ENCODE measurements around the gene GLCE. TPM values are rescaled to one million over a fixed set of nuclear protein-coding genes. Genes with fewer than 3 reads are reported as not detected.

Gene GLCE
- total RNA-seq, 1 experiment from 2014 or later: 12.5 TPM

DNA sequence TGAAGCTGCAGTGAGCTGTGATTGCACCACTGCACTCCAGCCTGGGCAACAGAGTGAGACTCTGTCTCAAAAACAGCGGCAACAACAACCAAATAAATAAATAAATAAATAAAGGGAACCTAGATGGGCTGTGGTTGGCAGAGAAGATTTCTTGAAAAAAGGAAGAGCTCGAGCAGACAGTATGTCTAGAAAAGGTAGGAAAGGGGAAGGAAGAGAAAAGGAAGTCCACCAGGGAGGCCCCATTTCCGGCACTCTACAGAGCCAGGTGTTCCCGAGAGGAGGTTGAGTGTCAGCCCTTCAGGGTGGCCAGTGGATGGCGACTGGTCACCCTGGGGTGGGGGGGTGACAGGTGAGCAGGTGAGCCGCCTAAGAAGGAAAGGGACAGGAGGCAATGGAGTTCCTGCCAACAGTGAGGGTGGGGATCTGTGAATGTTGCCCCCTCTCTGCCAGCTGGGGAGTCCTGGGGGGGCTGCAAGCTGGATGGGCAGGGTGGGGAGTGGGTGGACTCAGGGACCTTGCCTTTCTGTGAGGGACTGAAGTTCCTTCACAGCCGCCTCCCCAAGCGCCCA, 153.1 kb downstream of the GLCE start (continued):
- TF ChIP-seq, protein P1, sequence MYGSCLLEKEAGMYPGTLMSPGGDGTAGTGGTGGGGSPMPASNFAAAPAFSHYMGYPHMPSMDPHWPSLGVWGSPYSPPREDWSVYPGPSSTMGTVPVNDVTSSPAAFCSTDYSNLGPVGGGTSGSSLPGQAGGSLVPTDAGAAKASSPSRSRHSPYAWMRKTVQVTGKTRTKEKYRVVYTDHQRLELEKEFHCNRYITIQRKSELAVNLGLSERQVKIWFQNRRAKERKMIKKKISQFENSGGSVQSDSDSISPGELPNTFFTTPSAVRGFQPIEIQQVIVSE (CRISPR knock-in tag; IDR thresholded peaks at IDR 0.05; ENCODE audit: borderline replicate concordance): no peak

DNA sequence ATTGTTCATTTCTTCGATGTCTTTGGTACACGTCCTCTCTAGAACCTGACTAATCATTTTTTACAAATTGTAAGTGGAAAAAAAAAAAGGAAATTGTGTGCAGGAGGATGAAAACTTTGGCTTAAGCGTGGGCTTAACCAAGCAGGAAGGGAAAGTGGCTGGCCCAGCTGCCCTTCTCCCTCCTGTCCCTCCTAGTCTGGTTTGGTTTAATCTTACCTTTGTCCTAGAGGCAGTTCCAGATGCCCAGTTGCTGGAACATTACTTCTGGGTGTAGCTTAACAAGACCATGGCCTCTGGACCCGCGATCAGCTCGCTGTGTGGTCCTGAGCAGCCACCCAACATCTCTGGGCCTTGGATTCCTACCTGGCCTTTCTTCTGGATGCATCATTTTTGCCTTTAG, 153.7 kb downstream of the GLCE start:
- ChIA-PET CTCF (no interaction called here), POLR2A (no interaction called here)

More for the DNA sequence above, 153.7 kb downstream of the GLCE start:
- DNase-seq (ENCODE audit: low spot score) (no peak), ATAC-seq (no peak)
- Mint-ChIP-seq H3K9me3 (no peaks in the 10 kb centered on the region), H3K36me3 (no peaks in the 10 kb centered on the region), H3K4me1 (peaks cover 21% of the 10 kb centered on the region), H3K4me3 (no peak overlapping the region), H3K27me3 (ENCODE audit: low read depth) (no peaks in the 10 kb centered on the region), H3K27ac (no peak overlapping the region)
- TF ChIP-seq CREM (CRISPR knock-in tag; IDR thresholded peaks at IDR 0.05) (no peak), FOXK1 (CRISPR knock-in tag; IDR thresholded peaks at IDR 0.05) (no peak), FOXP1 (CRISPR knock-in tag; IDR thresholded peaks at IDR 0.05; ENCODE audit: borderline replicate concordance) (no peak), NR3C1 (CRISPR knock-in tag; conservative IDR thresholded peaks at IDR 0.05; ENCODE audit: low read depth) (no peak), NFYB (CRISPR knock-in tag; conservative IDR thresholded peaks at IDR 0.05; ENCODE audit: low read depth) (no peak)
- TF ChIP-seq, protein P2, sequence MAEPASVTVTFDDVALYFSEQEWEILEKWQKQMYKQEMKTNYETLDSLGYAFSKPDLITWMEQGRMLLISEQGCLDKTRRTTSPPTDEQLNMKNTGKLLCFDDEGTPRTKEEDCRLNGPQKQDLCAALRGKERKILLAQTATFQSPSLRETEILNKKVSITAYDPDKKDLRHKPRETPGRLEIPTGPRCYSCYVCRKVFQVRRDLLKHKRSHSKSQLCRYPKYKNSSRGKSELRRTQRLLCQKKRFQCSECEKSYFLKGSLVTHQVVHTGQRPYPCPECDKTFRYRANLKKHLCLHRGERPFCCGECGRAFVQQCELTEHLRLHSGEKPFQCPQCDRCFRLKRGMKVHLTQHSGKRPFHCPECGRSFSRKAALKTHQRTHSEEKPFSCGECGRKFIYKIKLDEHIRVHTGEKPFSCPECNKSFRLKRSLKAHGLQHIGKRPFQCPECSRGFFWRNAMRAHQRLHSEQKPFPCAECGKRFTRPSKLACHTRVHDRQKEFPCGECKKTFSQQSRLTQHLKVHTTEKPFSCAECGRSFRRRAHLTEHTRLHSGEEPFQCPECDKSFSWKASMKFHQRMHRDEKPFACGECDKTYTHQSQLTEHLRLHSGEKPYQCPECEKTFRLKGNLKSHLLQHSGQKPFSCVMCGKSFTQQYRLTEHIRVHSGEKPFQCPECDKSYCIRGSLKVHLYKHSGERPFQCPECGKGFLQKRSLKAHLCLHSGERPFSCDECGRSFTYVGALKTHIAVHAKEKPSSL (CRISPR knock-in tag; conservative IDR thresholded peaks at IDR 0.05): no peak
- TF ChIP-seq, protein P3, sequence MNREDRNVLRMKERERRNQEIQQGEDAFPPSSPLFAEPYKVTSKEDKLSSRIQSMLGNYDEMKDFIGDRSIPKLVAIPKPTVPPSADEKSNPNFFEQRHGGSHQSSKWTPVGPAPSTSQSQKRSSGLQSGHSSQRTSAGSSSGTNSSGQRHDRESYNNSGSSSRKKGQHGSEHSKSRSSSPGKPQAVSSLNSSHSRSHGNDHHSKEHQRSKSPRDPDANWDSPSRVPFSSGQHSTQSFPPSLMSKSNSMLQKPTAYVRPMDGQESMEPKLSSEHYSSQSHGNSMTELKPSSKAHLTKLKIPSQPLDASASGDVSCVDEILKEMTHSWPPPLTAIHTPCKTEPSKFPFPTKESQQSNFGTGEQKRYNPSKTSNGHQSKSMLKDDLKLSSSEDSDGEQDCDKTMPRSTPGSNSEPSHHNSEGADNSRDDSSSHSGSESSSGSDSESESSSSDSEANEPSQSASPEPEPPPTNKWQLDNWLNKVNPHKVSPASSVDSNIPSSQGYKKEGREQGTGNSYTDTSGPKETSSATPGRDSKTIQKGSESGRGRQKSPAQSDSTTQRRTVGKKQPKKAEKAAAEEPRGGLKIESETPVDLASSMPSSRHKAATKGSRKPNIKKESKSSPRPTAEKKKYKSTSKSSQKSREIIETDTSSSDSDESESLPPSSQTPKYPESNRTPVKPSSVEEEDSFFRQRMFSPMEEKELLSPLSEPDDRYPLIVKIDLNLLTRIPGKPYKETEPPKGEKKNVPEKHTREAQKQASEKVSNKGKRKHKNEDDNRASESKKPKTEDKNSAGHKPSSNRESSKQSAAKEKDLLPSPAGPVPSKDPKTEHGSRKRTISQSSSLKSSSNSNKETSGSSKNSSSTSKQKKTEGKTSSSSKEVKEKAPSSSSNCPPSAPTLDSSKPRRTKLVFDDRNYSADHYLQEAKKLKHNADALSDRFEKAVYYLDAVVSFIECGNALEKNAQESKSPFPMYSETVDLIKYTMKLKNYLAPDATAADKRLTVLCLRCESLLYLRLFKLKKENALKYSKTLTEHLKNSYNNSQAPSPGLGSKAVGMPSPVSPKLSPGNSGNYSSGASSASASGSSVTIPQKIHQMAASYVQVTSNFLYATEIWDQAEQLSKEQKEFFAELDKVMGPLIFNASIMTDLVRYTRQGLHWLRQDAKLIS (CRISPR knock-in tag; IDR thresholded peaks at IDR 0.05; ENCODE audit: borderline replicate concordance): no peak
- TF ChIP-seq, protein P4, sequence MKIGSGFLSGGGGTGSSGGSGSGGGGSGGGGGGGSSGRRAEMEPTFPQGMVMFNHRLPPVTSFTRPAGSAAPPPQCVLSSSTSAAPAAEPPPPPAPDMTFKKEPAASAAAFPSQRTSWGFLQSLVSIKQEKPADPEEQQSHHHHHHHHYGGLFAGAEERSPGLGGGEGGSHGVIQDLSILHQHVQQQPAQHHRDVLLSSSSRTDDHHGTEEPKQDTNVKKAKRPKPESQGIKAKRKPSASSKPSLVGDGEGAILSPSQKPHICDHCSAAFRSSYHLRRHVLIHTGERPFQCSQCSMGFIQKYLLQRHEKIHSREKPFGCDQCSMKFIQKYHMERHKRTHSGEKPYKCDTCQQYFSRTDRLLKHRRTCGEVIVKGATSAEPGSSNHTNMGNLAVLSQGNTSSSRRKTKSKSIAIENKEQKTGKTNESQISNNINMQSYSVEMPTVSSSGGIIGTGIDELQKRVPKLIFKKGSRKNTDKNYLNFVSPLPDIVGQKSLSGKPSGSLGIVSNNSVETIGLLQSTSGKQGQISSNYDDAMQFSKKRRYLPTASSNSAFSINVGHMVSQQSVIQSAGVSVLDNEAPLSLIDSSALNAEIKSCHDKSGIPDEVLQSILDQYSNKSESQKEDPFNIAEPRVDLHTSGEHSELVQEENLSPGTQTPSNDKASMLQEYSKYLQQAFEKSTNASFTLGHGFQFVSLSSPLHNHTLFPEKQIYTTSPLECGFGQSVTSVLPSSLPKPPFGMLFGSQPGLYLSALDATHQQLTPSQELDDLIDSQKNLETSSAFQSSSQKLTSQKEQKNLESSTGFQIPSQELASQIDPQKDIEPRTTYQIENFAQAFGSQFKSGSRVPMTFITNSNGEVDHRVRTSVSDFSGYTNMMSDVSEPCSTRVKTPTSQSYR (CRISPR knock-in tag; IDR thresholded peaks at IDR 0.05): no peak
- TF ChIP-seq, protein P5, sequence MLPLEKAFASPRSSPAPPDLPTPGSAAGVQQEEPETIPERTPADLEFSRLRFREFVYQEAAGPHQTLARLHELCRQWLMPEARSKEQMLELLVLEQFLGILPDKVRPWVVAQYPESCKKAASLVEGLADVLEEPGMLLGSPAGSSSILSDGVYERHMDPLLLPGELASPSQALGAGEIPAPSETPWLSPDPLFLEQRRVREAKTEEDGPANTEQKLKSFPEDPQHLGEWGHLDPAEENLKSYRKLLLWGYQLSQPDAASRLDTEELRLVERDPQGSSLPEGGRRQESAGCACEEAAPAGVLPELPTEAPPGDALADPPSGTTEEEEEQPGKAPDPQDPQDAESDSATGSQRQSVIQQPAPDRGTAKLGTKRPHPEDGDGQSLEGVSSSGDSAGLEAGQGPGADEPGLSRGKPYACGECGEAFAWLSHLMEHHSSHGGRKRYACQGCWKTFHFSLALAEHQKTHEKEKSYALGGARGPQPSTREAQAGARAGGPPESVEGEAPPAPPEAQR (CRISPR knock-in tag; IDR thresholded peaks at IDR 0.05): no peak
- TF ChIP-seq, protein P6, sequence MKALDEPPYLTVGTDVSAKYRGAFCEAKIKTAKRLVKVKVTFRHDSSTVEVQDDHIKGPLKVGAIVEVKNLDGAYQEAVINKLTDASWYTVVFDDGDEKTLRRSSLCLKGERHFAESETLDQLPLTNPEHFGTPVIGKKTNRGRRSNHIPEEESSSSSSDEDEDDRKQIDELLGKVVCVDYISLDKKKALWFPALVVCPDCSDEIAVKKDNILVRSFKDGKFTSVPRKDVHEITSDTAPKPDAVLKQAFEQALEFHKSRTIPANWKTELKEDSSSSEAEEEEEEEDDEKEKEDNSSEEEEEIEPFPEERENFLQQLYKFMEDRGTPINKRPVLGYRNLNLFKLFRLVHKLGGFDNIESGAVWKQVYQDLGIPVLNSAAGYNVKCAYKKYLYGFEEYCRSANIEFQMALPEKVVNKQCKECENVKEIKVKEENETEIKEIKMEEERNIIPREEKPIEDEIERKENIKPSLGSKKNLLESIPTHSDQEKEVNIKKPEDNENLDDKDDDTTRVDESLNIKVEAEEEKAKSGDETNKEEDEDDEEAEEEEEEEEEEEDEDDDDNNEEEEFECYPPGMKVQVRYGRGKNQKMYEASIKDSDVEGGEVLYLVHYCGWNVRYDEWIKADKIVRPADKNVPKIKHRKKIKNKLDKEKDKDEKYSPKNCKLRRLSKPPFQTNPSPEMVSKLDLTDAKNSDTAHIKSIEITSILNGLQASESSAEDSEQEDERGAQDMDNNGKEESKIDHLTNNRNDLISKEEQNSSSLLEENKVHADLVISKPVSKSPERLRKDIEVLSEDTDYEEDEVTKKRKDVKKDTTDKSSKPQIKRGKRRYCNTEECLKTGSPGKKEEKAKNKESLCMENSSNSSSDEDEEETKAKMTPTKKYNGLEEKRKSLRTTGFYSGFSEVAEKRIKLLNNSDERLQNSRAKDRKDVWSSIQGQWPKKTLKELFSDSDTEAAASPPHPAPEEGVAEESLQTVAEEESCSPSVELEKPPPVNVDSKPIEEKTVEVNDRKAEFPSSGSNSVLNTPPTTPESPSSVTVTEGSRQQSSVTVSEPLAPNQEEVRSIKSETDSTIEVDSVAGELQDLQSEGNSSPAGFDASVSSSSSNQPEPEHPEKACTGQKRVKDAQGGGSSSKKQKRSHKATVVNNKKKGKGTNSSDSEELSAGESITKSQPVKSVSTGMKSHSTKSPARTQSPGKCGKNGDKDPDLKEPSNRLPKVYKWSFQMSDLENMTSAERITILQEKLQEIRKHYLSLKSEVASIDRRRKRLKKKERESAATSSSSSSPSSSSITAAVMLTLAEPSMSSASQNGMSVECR (CRISPR knock-in tag; IDR thresholded peaks at IDR 0.05; ENCODE audit: borderline replicate concordance): no peak

Data from WTC11 (cell line).